ENCODE results near the gene TATDN3. TPM values are rescaled to one million over a fixed set of nuclear protein-coding genes. Genes with fewer than 3 reads are reported as not detected.
"Not testable (repeated sequence)": the region's sequence is repeated elsewhere in the genome, so short reads cannot be mapped to it uniquely, and the experiment has no call there.

TATDN3 gene
- total RNA-seq, 2 experiments from 2014 or later: 35.4 to 52.5 TPM

GRCh38 chr1:212774584-212774983 lies 17.1 kb upstream of the TATDN3 start:
- no peaks in the 10 kb centered on the region for H3K9me2 ChIP-seq (ENCODE audit: insufficient read depth, low read length)

DNA sequence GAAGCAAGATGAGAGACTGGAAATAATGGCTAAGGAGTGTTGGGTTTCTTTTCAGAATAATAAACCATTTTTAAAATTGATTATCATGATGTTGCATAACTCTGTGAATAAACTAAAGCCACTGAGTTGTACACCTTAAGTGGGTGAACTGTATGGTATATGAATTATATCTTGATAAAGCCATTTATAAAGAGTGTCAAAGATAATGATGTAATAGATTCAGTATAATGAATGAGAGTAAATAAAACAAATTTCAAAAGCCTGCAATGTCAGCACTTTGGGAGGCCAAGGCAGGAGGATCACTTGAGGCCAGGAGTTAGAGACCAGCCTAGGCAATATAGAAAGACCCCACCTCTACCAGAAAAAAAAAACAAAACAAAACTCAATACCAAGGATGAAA lies 16.5 kb upstream of the TATDN3 start:
- ChIA-PET CTCF (ENCODE audit: unreplicated experiment) (interaction anchor here (0.6 kb wide), 1 partner anchor 61 kb away, joined by 3 read pairs; no protein-coding TSS in a partner anchor), POLR2A (interaction anchor here (0.6 to 1.6 kb wide), 2 partner anchors 44 to 104 kb away, joined by 3 to 5 read pairs; no protein-coding TSS in a partner anchor)
- Histone ChIP-seq H3K4me2 (ENCODE audit: low read length) (no peak overlapping the region), H3K4me1 (ENCODE audit: insufficient read depth, low read length, poor library complexity, severe bottlenecking) (no peaks in the 10 kb centered on the region), H2AFZ (ENCODE audit: low read length) (no peak overlapping the region), H3K9me2 (ENCODE audit: insufficient read depth, low read length) (no peaks in the 10 kb centered on the region), H3K36me3 (ENCODE audit: insufficient read depth, low read length) (peaks cover 66% of the 10 kb centered on the region), H3K9me3 (ENCODE audit: low read length) (peaks cover 6% of the 10 kb centered on the region; the same call in 1 of the 2 replicates), H4K20me1 (ENCODE audit: insufficient read depth, low read length) (no peaks in the 10 kb centered on the region), H3K27ac (ENCODE audit: low read depth, low read length, poor library complexity, severe bottlenecking) (no peak overlapping the region), H3K79me2 (ENCODE audit: insufficient read depth, low read depth, low read length) (peaks cover 19% of the 10 kb centered on the region; the same call in 1 of the 2 replicates), H3K4me3 (ENCODE audit: low read depth, low read length, poor library complexity, severe bottlenecking) (no peak overlapping the region)
- DNase-seq (ENCODE audit: low spot score): no peak
- TF ChIP-seq, protein P1, sequence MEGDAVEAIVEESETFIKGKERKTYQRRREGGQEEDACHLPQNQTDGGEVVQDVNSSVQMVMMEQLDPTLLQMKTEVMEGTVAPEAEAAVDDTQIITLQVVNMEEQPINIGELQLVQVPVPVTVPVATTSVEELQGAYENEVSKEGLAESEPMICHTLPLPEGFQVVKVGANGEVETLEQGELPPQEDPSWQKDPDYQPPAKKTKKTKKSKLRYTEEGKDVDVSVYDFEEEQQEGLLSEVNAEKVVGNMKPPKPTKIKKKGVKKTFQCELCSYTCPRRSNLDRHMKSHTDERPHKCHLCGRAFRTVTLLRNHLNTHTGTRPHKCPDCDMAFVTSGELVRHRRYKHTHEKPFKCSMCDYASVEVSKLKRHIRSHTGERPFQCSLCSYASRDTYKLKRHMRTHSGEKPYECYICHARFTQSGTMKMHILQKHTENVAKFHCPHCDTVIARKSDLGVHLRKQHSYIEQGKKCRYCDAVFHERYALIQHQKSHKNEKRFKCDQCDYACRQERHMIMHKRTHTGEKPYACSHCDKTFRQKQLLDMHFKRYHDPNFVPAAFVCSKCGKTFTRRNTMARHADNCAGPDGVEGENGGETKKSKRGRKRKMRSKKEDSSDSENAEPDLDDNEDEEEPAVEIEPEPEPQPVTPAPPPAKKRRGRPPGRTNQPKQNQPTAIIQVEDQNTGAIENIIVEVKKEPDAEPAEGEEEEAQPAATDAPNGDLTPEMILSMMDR (conservative IDR thresholded peaks at IDR 0.05; ENCODE audit: low read length): no peak
- TF ChIP-seq EZH2phosphoT487 (IDR thresholded peaks at IDR 0.05; ENCODE audit: borderline replicate concordance, low read depth, low read length): no peak
- intact Hi-C loops (cut with micrococcal nuclease; ENCODE audit: unreplicated experiment): no loop called here
- BruUV-seq (replicated peaks): no TSS peak

More at GRCh38 chr1:212774584-212774983, 17.1 kb upstream of the TATDN3 start:
- no peak for TF ChIP-seq EZH2phosphoT487 (IDR thresholded peaks at IDR 0.05; ENCODE audit: borderline replicate concordance, low read depth, low read length)
- TF ChIP-seq, protein P1 (conservative IDR thresholded peaks at IDR 0.05; ENCODE audit: low read length): no peak
- ChIA-PET CTCF (ENCODE audit: unreplicated experiment) (interaction anchor here (0.6 kb wide), 1 partner anchor 62 kb away, joined by 3 read pairs; no protein-coding TSS in a partner anchor), POLR2A (no interaction called here)
- Histone ChIP-seq H3K36me3 (ENCODE audit: insufficient read depth, low read length) (peaks cover 73% of the 10 kb centered on the region), H3K4me3 (ENCODE audit: low read depth, low read length, poor library complexity, severe bottlenecking) (no peak overlapping the region), H3K9me3 (ENCODE audit: low read length) (peaks cover 13% of the 10 kb centered on the region), H3K4me2 (ENCODE audit: low read length) (no peak overlapping the region), H3K4me1 (ENCODE audit: insufficient read depth, low read length, poor library complexity, severe bottlenecking) (no peaks in the 10 kb centered on the region), H4K20me1 (ENCODE audit: insufficient read depth, low read length) (no peaks in the 10 kb centered on the region), H3K27ac (ENCODE audit: low read depth, low read length, poor library complexity, severe bottlenecking) (no peak overlapping the region), H2AFZ (ENCODE audit: low read length) (no peak overlapping the region), H3K79me2 (ENCODE audit: insufficient read depth, low read depth, low read length) (peaks cover 25% of the 10 kb centered on the region; the same call in 1 of the 2 replicates)
- intact Hi-C loops (cut with micrococcal nuclease; ENCODE audit: unreplicated experiment): no loop called here
- BruUV-seq (replicated peaks): no TSS peak
- no peak for DNase-seq (ENCODE audit: low spot score)

DNA sequence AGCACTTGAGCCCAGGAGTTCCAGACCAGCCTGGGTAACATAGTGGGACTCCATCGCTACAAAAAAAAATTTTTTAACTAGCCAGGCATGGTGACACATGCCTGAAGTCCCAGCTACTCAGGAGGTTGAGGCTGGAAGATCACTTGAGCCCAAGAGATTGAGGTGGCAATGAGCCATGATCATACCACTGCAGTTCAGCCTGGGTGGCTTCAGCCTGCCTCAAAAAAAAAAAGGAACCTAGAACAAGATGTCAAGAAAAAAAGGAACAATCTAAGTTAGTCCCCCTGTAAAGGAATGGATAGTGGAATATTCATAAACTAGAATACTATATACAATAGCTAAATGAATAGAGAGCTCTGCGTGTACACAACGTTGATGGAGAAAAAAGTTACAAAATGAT lies 14.5 kb upstream of the TATDN3 start:
- ChIA-PET POLR2A (interaction anchor here (0.6 to 1.6 kb wide), 9 partner anchors 9 to 105 kb away, joined by 3 to 5 read pairs (median 4); partner anchors contain the start of gene NSL1), CTCF (ENCODE audit: unreplicated experiment) (interaction anchor here (0.6 to 0.9 kb wide), 2 partner anchors 112 to 239 kb away, joined by 3 read pairs; no protein-coding TSS in a partner anchor)
- H2AFZ ChIP-seq (ENCODE audit: low read length): no peak overlapping the region
- intact Hi-C loops (cut with micrococcal nuclease; ENCODE audit: unreplicated experiment): no loop called here
- TF ChIP-seq, protein P1 (conservative IDR thresholded peaks at IDR 0.05; ENCODE audit: low read length): no peak
- TF ChIP-seq EZH2phosphoT487 (IDR thresholded peaks at IDR 0.05; ENCODE audit: borderline replicate concordance, low read depth, low read length): no peak
- no peak overlapping the region for H3K27ac ChIP-seq (ENCODE audit: low read depth, low read length, poor library complexity, severe bottlenecking)
- no peak overlapping the region for H3K4me2 ChIP-seq (ENCODE audit: low read length)
- H4K20me1 ChIP-seq (ENCODE audit: insufficient read depth, low read length): no peaks in the 10 kb centered on the region
- no peaks in the 10 kb centered on the region for H3K4me1 ChIP-seq (ENCODE audit: insufficient read depth, low read length, poor library complexity, severe bottlenecking)
- H3K9me3 ChIP-seq (ENCODE audit: low read length): peaks cover under 1% of the 10 kb centered on the region; the same call in 1 of the 2 replicates
- H3K36me3 ChIP-seq (ENCODE audit: insufficient read depth, low read length): peaks cover 66% of the 10 kb centered on the region
- H3K4me3 ChIP-seq (ENCODE audit: low read depth, low read length, poor library complexity, severe bottlenecking): no peak overlapping the region
- H3K9me2 ChIP-seq (ENCODE audit: insufficient read depth, low read length): no peaks in the 10 kb centered on the region
- peaks cover 6% of the 10 kb centered on the region; the same call in 1 of the 2 replicates for H3K79me2 ChIP-seq (ENCODE audit: insufficient read depth, low read depth, low read length)
- BruUV-seq (replicated peaks): no TSS peak
- DNase-seq (ENCODE audit: low spot score): no peak

DNA sequence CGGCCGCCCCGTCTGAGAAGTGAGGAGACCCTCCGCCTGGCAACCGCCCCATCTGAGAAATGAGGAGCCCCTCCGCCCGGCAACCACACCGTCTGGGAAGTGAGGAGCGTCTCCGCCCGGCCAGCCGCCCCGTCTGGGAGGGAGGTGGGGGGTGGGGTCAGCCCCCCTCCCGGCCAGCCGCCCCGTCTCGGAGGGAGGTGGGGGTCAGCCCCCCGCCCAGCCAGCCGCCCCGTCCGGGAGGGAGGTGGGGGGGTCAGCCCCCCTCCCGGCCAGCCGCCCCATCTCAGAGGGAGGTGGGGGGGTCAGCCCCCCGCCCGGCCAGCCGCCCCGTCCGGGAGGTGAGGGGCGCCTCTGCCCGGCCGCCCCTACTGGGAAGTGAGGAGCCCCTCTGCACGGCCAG lies 12.6 kb upstream of the TATDN3 start:
- POLR2A ChIA-PET; H3K4me2 ChIP-seq (ENCODE audit: low read length); H3K4me1 ChIP-seq (ENCODE audit: insufficient read depth, low read length, poor library complexity, severe bottlenecking); intact Hi-C loops (cut with micrococcal nuclease; ENCODE audit: unreplicated experiment); H2AFZ ChIP-seq (ENCODE audit: low read length); H4K20me1 ChIP-seq (ENCODE audit: insufficient read depth, low read length); BruUV-seq (replicated peaks); H3K9me2 ChIP-seq (ENCODE audit: insufficient read depth, low read length); H3K79me2 ChIP-seq (ENCODE audit: insufficient read depth, low read depth, low read length); CTCF ChIA-PET (ENCODE audit: unreplicated experiment); H3K4me3 ChIP-seq (ENCODE audit: low read depth, low read length, poor library complexity, severe bottlenecking); H3K9me3 ChIP-seq (ENCODE audit: low read length); H3K27ac ChIP-seq (ENCODE audit: low read depth, low read length, poor library complexity, severe bottlenecking); DNase-seq (ENCODE audit: low spot score): not testable (repeated sequence)
- peaks cover 68% of the 10 kb centered on the region for H3K36me3 ChIP-seq (ENCODE audit: insufficient read depth, low read length)

All from OCI-LY7 (cell line).